GM11168 (cell line): ENCODE results near the gene FBXL16.

Experiments used
- in situ Hi-C: fragments of 300-500 bp; cut with MboI; formaldehyde crosslinking; loops from one replicate; pipeline ENCODE4 v1.12.0; 2022; ENCODE audit warnings: low sequenced_read_pairs; ENCODE audit not compliant: unreplicated experiment

The FBXL16 gene

GRCh38 chr16:735982-736453, 30.4 kb upstream of the FBXL16 start:
- in situ Hi-C loops, result no loop called here

GRCh38 chr16:734981-735881, 29.6 kb upstream of the FBXL16 start:
- in situ Hi-C loops, result no loop called here

GRCh38 chr16:734208-734980, 28.8 kb upstream of the FBXL16 start:
- in situ Hi-C loops, result no loop called here

GRCh38 chr16:733382-734207, 28.0 kb upstream of the FBXL16 start:
- in situ Hi-C loops, result no loop called here

- in situ Hi-C loops, result no loop called here
Measured at GRCh38 chr16:732936-733335, 27.3 kb upstream of the FBXL16 start.

- in situ Hi-C loops, result no loop called here
Measured at GRCh38 chr16:732332-732731, 26.7 kb upstream of the FBXL16 start.

GRCh38 chr16:730666-731509, 25.3 kb upstream of the FBXL16 start:
- in situ Hi-C loops, result no loop called here

- in situ Hi-C loops, result no loop called here
Measured at GRCh38 chr16:729768-730665, 24.4 kb upstream of the FBXL16 start.

- in situ Hi-C loops, result no loop called here
Measured at GRCh38 chr16:728890-729744, 23.5 kb upstream of the FBXL16 start.

- in situ Hi-C loops, result no loop called here
Measured at GRCh38 chr16:728131-728889, 22.7 kb upstream of the FBXL16 start.

GRCh38 chr16:727291-727977, 21.8 kb upstream of the FBXL16 start:
- in situ Hi-C loops, result no loop called here

GRCh38 chr16:726438-727290, 21.1 kb upstream of the FBXL16 start, which contains the start of the genes CCDC78 and HAGHL:
TSS of gene CCDC78 (minus strand) at chr16:726443. CDS start at chr16:726367, 76 bp downstream.
TSS of gene HAGHL (plus strand) at chr16:727106. CDS start at chr16:727510, 404 bp downstream.
- in situ Hi-C loops, result no loop called here

- in situ Hi-C loops, result no loop called here
Measured at GRCh38 chr16:726188-726437, 20.5 kb upstream of the FBXL16 start.

GRCh38 chr16:725463-726187, 20.0 kb upstream of the FBXL16 start:
- in situ Hi-C loops, result no loop called here

GRCh38 chr16:725041-725376, 19.4 kb upstream of the FBXL16 start:
- in situ Hi-C loops, result no loop called here
